PC-3 (cell line): ENCODE results near the gene AHSP. TPM values are rescaled to one million over a fixed set of nuclear protein-coding genes. Genes with fewer than 3 reads are reported as not detected.

ENCODE experiments used
- ATAC-seq: fragments of 200-7000 bp; cut with Tn5 transposase; 2 replicates; pipeline ENCODE4 v1.9.1; 2020; ENCODE audit warnings: mild to moderate bottlenecking, moderate library complexity
- BruUV-seq: library from RNA; stranded (reverse); fragments of 400-500 nt; replicated peaks from 2 replicates; lab custom pipeline; 2021; lab: Mats Ljungman, UMichigan
- CTCF ChIA-PET: fragments of 300-600 bp; sonication (Branson Sonifier 250); formaldehyde crosslinking; loops from one replicate; lab custom pipeline; 2022; ENCODE audit warnings: antibody characterized with exemption; lab: Charles Lee
- POLR2A ChIA-PET: fragments of 300-600 bp; sonication (Branson Sonifier 250); formaldehyde crosslinking; loops from one replicate; lab custom pipeline; 2022; ENCODE audit warnings: antibody characterized with exemption; ENCODE audit not compliant: unreplicated experiment; lab: Charles Lee
- DNase-seq: peaks from one replicate; pipeline ENCODE4 v3.0.0-alpha.2; 2015
- H2AFZ ChIP-seq: fragments of 300-600 bp; sonication (generic); 2 replicates; pipeline ENCODE4 v1.6.0; 2016; ENCODE audit warnings: antibody characterized with exemption, low read length
- H3F3A ChIP-seq: fragments of 300-600 bp; sonication (generic); one replicate; pipeline ENCODE4 v1.6.0; 2017; ENCODE audit warnings: antibody characterized with exemption, low read length, control low read depth, mild to moderate bottlenecking; ENCODE audit not compliant: unreplicated experiment
- H3K27ac ChIP-seq: fragments of 300-600 bp; sonication (generic); 2 replicates; pipeline ENCODE4 v1.5.1; 2016; ENCODE audit warnings: mild to moderate bottlenecking, low read length
- H3K27me3 ChIP-seq: fragments of 300-600 bp; sonication (generic); 2 replicates; pipeline ENCODE4 v1.6.1; 2016; ENCODE audit warnings: low read length, mixed read lengths
- H3K36me3 ChIP-seq: fragments of 300-600 bp; sonication (generic); 2 replicates; pipeline ENCODE4 v1.6.1; 2016; ENCODE audit warnings: low read depth, mixed run types, low read length, mixed read lengths
- H3K4me1 ChIP-seq: fragments of 300-600 bp; sonication (generic); 2 replicates; pipeline ENCODE4 v1.5.1; 2016; ENCODE audit warnings: low read length; ENCODE audit not compliant: insufficient read depth
- H3K4me2 ChIP-seq: fragments of 300-600 bp; sonication (generic); 2 replicates; pipeline ENCODE4 v1.6.0; 2016; ENCODE audit warnings: low read length
- H3K4me3 ChIP-seq: fragments of 300-600 bp; sonication (generic); 2 replicates; pipeline ENCODE4 v1.5.1; 2016; ENCODE audit warnings: mild to moderate bottlenecking, low read length, mixed read lengths
- H3K79me2 ChIP-seq: fragments of 300-600 bp; sonication (generic); 2 replicates; pipeline ENCODE4 v1.6.1; 2017; ENCODE audit warnings: low read length, mixed read lengths
- H3K9ac ChIP-seq: fragments of 300-600 bp; sonication (generic); 2 replicates; pipeline ENCODE4 v1.6.0; 2016; ENCODE audit warnings: mild to moderate bottlenecking, low read length
- H3K9me2 ChIP-seq: fragments of 300-600 bp; sonication (generic); replicated peaks from 2 replicates; pipeline ENCODE4 v1.6.1; 2016; ENCODE audit warnings: mixed run types, low read length, mixed read lengths
- H3K9me3 ChIP-seq: fragments of 300-600 bp; sonication (generic); 2 replicates; pipeline ENCODE4 v1.6.1; 2016; ENCODE audit warnings: low read length, mixed read lengths
- H4K20me1 ChIP-seq: fragments of 300-600 bp; sonication (generic); 2 replicates; pipeline ENCODE4 v1.6.1; 2016; ENCODE audit warnings: low read length, mixed read lengths
- EZH2 ChIP-seq: fragments of 300-600 bp; sonication (generic); IDR thresholded peaks from one replicate; pipeline ENCODE4 v1.6.1; 2017; ENCODE audit warnings: antibody characterized with exemption, mild to moderate bottlenecking, low read length; ENCODE audit not compliant: unreplicated experiment
- EZH2phosphoT487 ChIP-seq: fragments of 300-600 bp; sonication (generic); IDR thresholded peaks from 2 replicates; pipeline ENCODE4 v1.6.1; 2018; ENCODE audit warnings: mild to moderate bottlenecking, antibody characterized with exemption, low read length, borderline replicate concordance
- intact Hi-C: fragments of 100-400 bp; cut with micrococcal nuclease; formaldehyde crosslinking; loops from 2 replicates; pipeline ENCODE4 v1.9.0; 2023
- total RNA-seq: library from RNA; depleted of rRNA; stranded (reverse); fragments of >200 nt; gene quantifications from 2 replicates; pipeline ENCODE4 v1.2.3, GENCODE V29; 2014
- TF ChIP-seq, protein P1 (sequence below): fragments of 300-600 bp; sonication (generic); conservative IDR thresholded peaks from 2 replicates; pipeline ENCODE4 v1.5.1; 2017; ENCODE audit warnings: antibody characterized with exemption, low read depth, mild to moderate bottlenecking, low read length

The AHSP gene
- total RNA-seq, 1 experiment from 2014 or later: not detected

DNA sequence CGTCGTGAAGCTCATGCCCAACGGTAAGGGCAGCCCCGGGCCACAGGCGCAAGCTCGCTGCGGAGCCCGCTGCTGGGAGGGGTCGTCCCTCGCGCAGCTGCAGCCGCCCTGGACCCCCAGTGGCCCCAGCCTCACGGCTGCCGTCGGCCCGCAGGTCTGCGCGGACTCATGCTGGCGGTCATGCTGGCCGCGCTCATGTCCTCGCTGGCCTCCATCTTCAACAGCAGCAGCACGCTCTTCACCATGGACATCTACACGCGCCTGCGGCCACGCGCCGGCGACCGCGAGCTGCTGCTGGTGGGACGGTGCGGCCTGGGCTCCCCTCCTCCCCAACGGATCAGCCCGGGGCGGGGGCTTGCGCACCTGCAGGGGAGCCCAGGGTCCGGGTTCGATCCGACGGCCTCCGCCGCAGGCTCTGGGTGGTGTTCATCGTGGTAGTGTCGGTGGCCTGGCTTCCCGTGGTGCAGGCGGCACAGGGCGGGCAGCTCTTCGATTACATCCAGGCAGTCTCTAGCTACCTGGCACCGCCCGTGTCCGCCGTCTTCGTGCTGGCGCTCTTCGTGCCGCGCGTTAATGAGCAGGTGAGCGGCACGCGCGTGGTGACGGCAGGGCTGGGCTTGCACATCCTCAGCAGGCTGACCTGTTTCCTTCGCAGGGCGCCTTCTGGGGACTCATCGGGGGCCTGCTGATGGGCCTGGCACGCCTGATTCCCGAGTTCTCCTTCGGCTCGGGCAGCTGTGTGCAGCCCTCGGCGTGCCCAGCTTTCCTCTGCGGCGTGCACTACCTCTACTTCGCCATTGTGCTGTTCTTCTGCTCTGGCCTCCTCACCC is 39.0 kb upstream of the AHSP start:
- Histone ChIP-seq H3F3A (no peaks in the 10 kb centered on the region), H3K9me2 (no peaks in the 10 kb centered on the region), H3K9ac (no peak overlapping the region), H2AFZ (peak overlapping the region; percentile 83), H3K9me3 (no peaks in the 10 kb centered on the region), H3K36me3 (no peaks in the 10 kb centered on the region), H3K4me1 (no peaks in the 10 kb centered on the region; the same call in 1 of the 2 replicates), H3K27ac (no peak overlapping the region), H3K4me2 (peak overlapping the region; percentile 92), H4K20me1 (no peaks in the 10 kb centered on the region), H3K27me3 (no peaks in the 10 kb centered on the region), H3K4me3 (peak overlapping the region; percentile 79; the same call in 1 of the 2 replicates), H3K79me2 (no peaks in the 10 kb centered on the region)
- no peak for ATAC-seq
- CTCF ChIA-PET: no interaction called here
- intact Hi-C loops: no loop called here
- TF ChIP-seq, protein P1, sequence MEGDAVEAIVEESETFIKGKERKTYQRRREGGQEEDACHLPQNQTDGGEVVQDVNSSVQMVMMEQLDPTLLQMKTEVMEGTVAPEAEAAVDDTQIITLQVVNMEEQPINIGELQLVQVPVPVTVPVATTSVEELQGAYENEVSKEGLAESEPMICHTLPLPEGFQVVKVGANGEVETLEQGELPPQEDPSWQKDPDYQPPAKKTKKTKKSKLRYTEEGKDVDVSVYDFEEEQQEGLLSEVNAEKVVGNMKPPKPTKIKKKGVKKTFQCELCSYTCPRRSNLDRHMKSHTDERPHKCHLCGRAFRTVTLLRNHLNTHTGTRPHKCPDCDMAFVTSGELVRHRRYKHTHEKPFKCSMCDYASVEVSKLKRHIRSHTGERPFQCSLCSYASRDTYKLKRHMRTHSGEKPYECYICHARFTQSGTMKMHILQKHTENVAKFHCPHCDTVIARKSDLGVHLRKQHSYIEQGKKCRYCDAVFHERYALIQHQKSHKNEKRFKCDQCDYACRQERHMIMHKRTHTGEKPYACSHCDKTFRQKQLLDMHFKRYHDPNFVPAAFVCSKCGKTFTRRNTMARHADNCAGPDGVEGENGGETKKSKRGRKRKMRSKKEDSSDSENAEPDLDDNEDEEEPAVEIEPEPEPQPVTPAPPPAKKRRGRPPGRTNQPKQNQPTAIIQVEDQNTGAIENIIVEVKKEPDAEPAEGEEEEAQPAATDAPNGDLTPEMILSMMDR: no peak
- TF ChIP-seq EZH2phosphoT487 (no peak), EZH2 (no peak)
- DNase-seq: no peak
- no TSS peak for BruUV-seq
- POLR2A ChIA-PET: no interaction called here

DNA sequence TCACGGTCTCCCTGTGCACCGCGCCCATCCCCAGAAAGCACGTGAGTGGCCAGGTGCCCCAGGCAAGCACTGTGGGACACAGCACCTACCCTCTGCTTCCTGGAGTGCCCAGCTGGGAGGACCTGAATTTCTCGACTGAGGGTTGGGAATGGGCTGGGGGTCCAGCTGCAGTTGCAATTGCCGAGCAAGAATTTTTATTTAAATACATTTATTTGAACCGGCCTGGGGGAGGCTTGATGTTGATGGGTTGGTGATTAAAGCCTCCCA is 38.5 kb upstream of the AHSP start:
- BruUV-seq: no TSS peak
- H3K9me3 ChIP-seq: no peaks in the 10 kb centered on the region
- H3K9ac ChIP-seq: no peak overlapping the region
- ChIA-PET POLR2A (no interaction called here), CTCF (no interaction called here)
- H3K27me3 ChIP-seq: no peaks in the 10 kb centered on the region
- no peak for TF ChIP-seq EZH2phosphoT487
- TF ChIP-seq EZH2: no peak
- TF ChIP-seq, protein P1: no peak
- H2AFZ ChIP-seq: no peak overlapping the region
- no peak for ATAC-seq
- H3K27ac ChIP-seq: no peak overlapping the region
- H3K36me3 ChIP-seq: no peaks in the 10 kb centered on the region
- no peaks in the 10 kb centered on the region; the same call in 1 of the 2 replicates for H3K4me1 ChIP-seq
- H3K79me2 ChIP-seq: no peaks in the 10 kb centered on the region
- no peaks in the 10 kb centered on the region for H3K9me2 ChIP-seq
- H3K4me2 ChIP-seq: no peak overlapping the region
- no peak overlapping the region for H3K4me3 ChIP-seq
- no peaks in the 10 kb centered on the region for H4K20me1 ChIP-seq
- H3F3A ChIP-seq: no peaks in the 10 kb centered on the region
- DNase-seq: no peak
- intact Hi-C loops: no loop called here
